Trophoblast cell (in vitro differentiated cells and primary cell): ENCODE measurements around the gene PACSIN2.

Source experiments
- DNase-seq, 2 donors: peaks; one replicate each; pipeline ENCODE4 v3.0.0-alpha.2; 2016
- H2AFZ ChIP-seq: 2 replicates; pipeline ENCODE4 v1.6.1; 2013; ENCODE audit warnings: low read length, moderate library complexity, mild to moderate bottlenecking; ENCODE audit not compliant: insufficient read depth, poor library complexity
- H2AK5ac ChIP-seq: 2 replicates; pipeline ENCODE4 v1.6.1; 2013; ENCODE audit warnings: mild to moderate bottlenecking, low read length
- H2BK120ac ChIP-seq: 2 replicates; pipeline ENCODE4 v1.6.1; 2013; ENCODE audit warnings: low read length, mild to moderate bottlenecking, moderate library complexity; ENCODE audit not compliant: insufficient read depth, poor library complexity
- H2BK12ac ChIP-seq: 2 replicates; pipeline ENCODE4 v1.6.1; 2013; ENCODE audit warnings: mild to moderate bottlenecking, low read length, moderate library complexity
- H2BK5ac ChIP-seq: 2 replicates; pipeline ENCODE4 v1.6.1; 2013; ENCODE audit warnings: low read length, low read depth, moderate library complexity, mild to moderate bottlenecking; ENCODE audit not compliant: poor library complexity
- H3K14ac ChIP-seq: 2 replicates; pipeline ENCODE4 v1.6.1; 2013; ENCODE audit warnings: mild to moderate bottlenecking, low read length
- H3K18ac ChIP-seq: 2 replicates; pipeline ENCODE4 v1.6.1; 2013; ENCODE audit warnings: mild to moderate bottlenecking, low read length
- H3K23ac ChIP-seq: 2 replicates; pipeline ENCODE4 v1.6.1; 2013; ENCODE audit warnings: low read length
- H3K27ac ChIP-seq: 2 replicates; pipeline ENCODE4 v1.5.1; 2013; ENCODE audit warnings: low read depth, mild to moderate bottlenecking, inconsistent platforms, low read length, moderate library complexity
- H3K27me3 ChIP-seq: 2 replicates; pipeline ENCODE4 v1.6.1; 2013; ENCODE audit warnings: inconsistent platforms, mild to moderate bottlenecking, low read length, moderate library complexity; ENCODE audit not compliant: insufficient read depth
- H3K36me3 ChIP-seq, 2 experiments: 1 replicate in 1 of 2; 2 replicates in 1 of 2; pipeline ENCODE4 v1.6.1; 2013; ENCODE audit warnings: low read length in 2 of 2, mild to moderate bottlenecking in 2 of 2, moderate library complexity in 1 of 2; ENCODE audit not compliant: insufficient read depth in 2 of 2, control insufficient read depth in 1 of 2
- H3K4ac ChIP-seq: 2 replicates; pipeline ENCODE4 v1.6.1; 2013; ENCODE audit warnings: low read depth, mild to moderate bottlenecking, low read length, moderate library complexity
- H3K4me1 ChIP-seq, 2 experiments: 1 replicate in 1 of 2; 2 replicates in 1 of 2; pipeline ENCODE4 v1.6.1; 2013; ENCODE audit warnings: low read length in 2 of 2, mild to moderate bottlenecking in 2 of 2, moderate library complexity in 1 of 2; ENCODE audit not compliant: insufficient read depth in 2 of 2, control insufficient read depth in 1 of 2
- H3K4me2 ChIP-seq: 2 replicates; pipeline ENCODE4 v1.6.1; 2013; ENCODE audit warnings: inconsistent platforms, mild to moderate bottlenecking, low read length, moderate library complexity
- H3K4me3 ChIP-seq: 2 replicates; pipeline ENCODE4 v1.5.1; 2013; ENCODE audit warnings: mild to moderate bottlenecking, low read depth, low read length, inconsistent platforms
- H3K79me1 ChIP-seq: one replicate; pipeline ENCODE4 v1.6.1; 2013; ENCODE audit warnings: low read length
- H3K79me2 ChIP-seq: 2 replicates; pipeline ENCODE4 v1.6.1; 2013; ENCODE audit warnings: low read length, mild to moderate bottlenecking; ENCODE audit not compliant: control insufficient read depth, insufficient read depth, poor library complexity
- H3K9ac ChIP-seq: 2 replicates; pipeline ENCODE4 v1.6.1; 2013; ENCODE audit warnings: mild to moderate bottlenecking, low read length
- H3K9me3 ChIP-seq: 2 replicates; pipeline ENCODE4 v1.6.1; 2013; ENCODE audit warnings: low read depth, mild to moderate bottlenecking, control low read depth, inconsistent platforms, low read length; ENCODE audit not compliant: insufficient read depth
- H4K12ac ChIP-seq: 2 replicates; pipeline ENCODE4 v1.6.1; 2013; ENCODE audit warnings: low read depth, mild to moderate bottlenecking, low read length, moderate library complexity
- H4K8ac ChIP-seq: 2 replicates; pipeline ENCODE4 v1.6.1; 2013; ENCODE audit warnings: low read depth, mild to moderate bottlenecking, low read length, moderate library complexity
- H4K91ac ChIP-seq: one replicate; pipeline ENCODE4 v1.6.1; 2013; ENCODE audit warnings: low read depth, mild to moderate bottlenecking, low read length, moderate library complexity
- WGBS: extraction: QIAGEN DNeasy Blood & Tissue Kit; methylation state at CpG from one replicate; pipeline ENCODE4 v1.1.7; 2013; ENCODE audit warnings: missing lambda C conversion rate; ENCODE audit not compliant: insufficient read length, insufficient coverage; ENCODE audit errors: extremely low coverage; 5-methylcytosine and 5-hydroxymethylcytosine counted together

Gene PACSIN2

GRCh38 chr22:42948294-42948693 is 66.7 kb downstream of the PACSIN2 start:
- WGBS, result no CpG with 5 or more reads among the region's 2 CpGs
- H3K4me1 ChIP-seq, result peaks cover 35 to 45% of the 10 kb centered on the region in 2 experiments
- H3K36me3 ChIP-seq, result peaks cover 5 to 6% of the 10 kb centered on the region in 2 experiments
- peaks cover 12% of the 10 kb centered on the region for H3K79me1 ChIP-seq
- H2BK5ac ChIP-seq, result peak overlapping the region; percentile 24
- H2BK12ac ChIP-seq, result no peak overlapping the region
- H3K27ac ChIP-seq, result peak overlapping the region; percentile 48
- H3K4me3 ChIP-seq, result no peak overlapping the region
- H3K79me2 ChIP-seq, result peaks cover 8% of the 10 kb centered on the region
- no peak overlapping the region for H3K4me2 ChIP-seq
- H3K27me3 ChIP-seq, result no peaks in the 10 kb centered on the region
- H3K9me3 ChIP-seq, result no peaks in the 10 kb centered on the region
- H4K8ac ChIP-seq, result no peak overlapping the region
- H3K23ac ChIP-seq, result no peak overlapping the region
- no peak for DNase-seq
- H3K14ac ChIP-seq, result peak overlapping the region; percentile 67
- no peak overlapping the region for H2AK5ac ChIP-seq
- no peak overlapping the region for H4K91ac ChIP-seq
- H2BK120ac ChIP-seq, result no peak overlapping the region
- peak overlapping the region; percentile 47 for H3K4ac ChIP-seq
- peak overlapping the region; percentile 67 for H3K18ac ChIP-seq
- H4K12ac ChIP-seq, result no peak overlapping the region
- H3K9ac ChIP-seq, result no peak overlapping the region
- no peak overlapping the region for H2AFZ ChIP-seq

GRCh38 chr22:42947211-42947990 is 67.5 kb downstream of the PACSIN2 start:
- Histone ChIP-seq H3K4me2 (no peak overlapping the region), H3K18ac (peak overlapping the region; percentile 67), H3K79me1 (peaks cover 12% of the 10 kb centered on the region), H3K27me3 (no peaks in the 10 kb centered on the region), H2BK120ac (peak overlapping the region; percentile 34), H4K12ac (no peak overlapping the region), H2BK12ac (peak overlapping the region; percentile 61), H3K9ac (no peak overlapping the region), H3K36me3 (peaks cover 5 to 6% of the 10 kb centered on the region in 2 experiments), H3K14ac (peak overlapping the region; percentile 67), H3K9me3 (no peaks in the 10 kb centered on the region), H3K4me1 (peaks cover 35 to 45% of the 10 kb centered on the region in 2 experiments), H3K79me2 (peaks cover 8% of the 10 kb centered on the region), H3K4ac (peak overlapping the region; percentile 47), H4K91ac (peak overlapping the region; percentile 75), H2BK5ac (peak overlapping the region; percentile 24), H2AK5ac (peak overlapping the region; percentile 59), H3K23ac (no peak overlapping the region), H2AFZ (peak overlapping the region; percentile 23), H4K8ac (peak overlapping the region; percentile 33), H3K4me3 (no peak overlapping the region), H3K27ac (peak overlapping the region; percentile 48)
- DNase-seq, result no peak
- no CpG with 5 or more reads among the region's 13 CpGs for WGBS

GRCh38 chr22:42946546-42947198 is 68.3 kb downstream of the PACSIN2 start:
- H3K4me2 ChIP-seq, result no peak overlapping the region
- peaks cover 5 to 6% of the 10 kb centered on the region in 2 experiments for H3K36me3 ChIP-seq
- H3K27ac ChIP-seq, result peak overlapping the region; percentile 48
- no peaks in the 10 kb centered on the region for H3K27me3 ChIP-seq
- H4K8ac ChIP-seq, result no peak overlapping the region
- peaks cover 12% of the 10 kb centered on the region for H3K79me1 ChIP-seq
- H3K4me1 ChIP-seq, result peaks cover 35 to 45% of the 10 kb centered on the region in 2 experiments
- H2BK5ac ChIP-seq, result no peak overlapping the region
- DNase-seq, result no peak
- H2AK5ac ChIP-seq, result peak overlapping the region; percentile 6
- H2BK12ac ChIP-seq, result peak overlapping the region; percentile 35
- no peak overlapping the region for H4K12ac ChIP-seq
- H3K9me3 ChIP-seq, result no peaks in the 10 kb centered on the region
- no peak overlapping the region for H3K9ac ChIP-seq
- peak overlapping the region; percentile 31 for H3K18ac ChIP-seq
- peak overlapping the region; percentile 18 for H2BK120ac ChIP-seq
- peak overlapping the region; percentile 67 for H3K4ac ChIP-seq
- H3K4me3 ChIP-seq, result no peak overlapping the region
- no CpG with 5 or more reads among the region's 16 CpGs for WGBS
- peaks cover 8% of the 10 kb centered on the region for H3K79me2 ChIP-seq
- peak overlapping the region; percentile 13 for H3K14ac ChIP-seq
- H2AFZ ChIP-seq, result no peak overlapping the region
- H4K91ac ChIP-seq, result peak overlapping the region; percentile 17
- H3K23ac ChIP-seq, result no peak overlapping the region

- Histone ChIP-seq H4K8ac (no peak overlapping the region), H3K23ac (no peak overlapping the region), H2BK120ac (no peak overlapping the region), H2AK5ac (no peak overlapping the region), H4K12ac (no peak overlapping the region), H2BK12ac (no peak overlapping the region), H3K4me1 (peaks cover 28 to 37% of the 10 kb centered on the region in 2 experiments), H3K18ac (peak overlapping the region; percentile 25), H2AFZ (no peak overlapping the region), H3K79me1 (peaks cover 11% of the 10 kb centered on the region), H3K4ac (no peak overlapping the region), H3K36me3 (peaks cover 5 to 6% of the 10 kb centered on the region in 2 experiments), H3K27me3 (no peaks in the 10 kb centered on the region), H2BK5ac (no peak overlapping the region), H3K9ac (no peak overlapping the region), H3K4me2 (no peak overlapping the region), H4K91ac (peak overlapping the region; percentile 1), H3K9me3 (no peaks in the 10 kb centered on the region), H3K14ac (no peak overlapping the region), H3K4me3 (no peak overlapping the region), H3K27ac (no peak overlapping the region), H3K79me2 (peaks cover 6% of the 10 kb centered on the region)
- DNase-seq, result peak; percentile 61 to 80
- no CpG with 5 or more reads among the region's 5 CpGs for WGBS
These were observed 69.2 kb downstream of the PACSIN2 start for GRCh38 chr22:42945736-42946135.
